ENCODE measurements around the gene GNAI2.

Gene GNAI2

GRCh38 chr3:50241713-50242380 lies 5.8 kb downstream of the GNAI2 start:
- Histone ChIP-seq H3K36me3 (ENCODE audit: insufficient read depth, low read length) (peaks cover 9% of the 10 kb centered on the region; the same call in 1 of the 2 replicates), H2AFZ (ENCODE audit: low read length) (no peak overlapping the region), H3K27me3 (ENCODE audit: insufficient read depth, low read length, poor library complexity, severe bottlenecking) (no peaks in the 10 kb centered on the region), H3K9me2 (replicated peaks; ENCODE audit: low read depth, low read length) (no peaks in the 10 kb centered on the region), H3K9ac (ENCODE audit: low read depth, low read length, poor library complexity, severe bottlenecking) (peak overlapping the region; percentile 56), H3K79me2 (ENCODE audit: insufficient read depth, low read length) (peaks cover 96% of the 10 kb centered on the region), H3K9me3 (ENCODE audit: insufficient read depth, low read depth, low read length) (no peaks in the 10 kb centered on the region), H3F3A (ENCODE audit: low read depth) (peaks cover 3% of the 10 kb centered on the region; the same call in 1 of the 2 replicates), H3K4me2 (ENCODE audit: low read depth, low read length, poor library complexity, severe bottlenecking) (peak overlapping the region; percentile 99), H3K4me3 (ENCODE audit: low read length, poor library complexity, severe bottlenecking) (peak overlapping the region; percentile 51), H3K4me1 (ENCODE audit: insufficient read depth, low read length, poor library complexity, severe bottlenecking) (peaks cover 60% of the 10 kb centered on the region), H4K20me1 (ENCODE audit: insufficient read depth, low read length, poor library complexity, severe bottlenecking) (peaks cover 89% of the 10 kb centered on the region)
- TF ChIP-seq, protein P1, sequence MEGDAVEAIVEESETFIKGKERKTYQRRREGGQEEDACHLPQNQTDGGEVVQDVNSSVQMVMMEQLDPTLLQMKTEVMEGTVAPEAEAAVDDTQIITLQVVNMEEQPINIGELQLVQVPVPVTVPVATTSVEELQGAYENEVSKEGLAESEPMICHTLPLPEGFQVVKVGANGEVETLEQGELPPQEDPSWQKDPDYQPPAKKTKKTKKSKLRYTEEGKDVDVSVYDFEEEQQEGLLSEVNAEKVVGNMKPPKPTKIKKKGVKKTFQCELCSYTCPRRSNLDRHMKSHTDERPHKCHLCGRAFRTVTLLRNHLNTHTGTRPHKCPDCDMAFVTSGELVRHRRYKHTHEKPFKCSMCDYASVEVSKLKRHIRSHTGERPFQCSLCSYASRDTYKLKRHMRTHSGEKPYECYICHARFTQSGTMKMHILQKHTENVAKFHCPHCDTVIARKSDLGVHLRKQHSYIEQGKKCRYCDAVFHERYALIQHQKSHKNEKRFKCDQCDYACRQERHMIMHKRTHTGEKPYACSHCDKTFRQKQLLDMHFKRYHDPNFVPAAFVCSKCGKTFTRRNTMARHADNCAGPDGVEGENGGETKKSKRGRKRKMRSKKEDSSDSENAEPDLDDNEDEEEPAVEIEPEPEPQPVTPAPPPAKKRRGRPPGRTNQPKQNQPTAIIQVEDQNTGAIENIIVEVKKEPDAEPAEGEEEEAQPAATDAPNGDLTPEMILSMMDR (conservative IDR thresholded peaks at IDR 0.05; ENCODE audit: low read length), result no peak
- no peak for TF ChIP-seq EZH2phosphoT487 (IDR thresholded peaks at IDR 0.05; ENCODE audit: borderline replicate concordance)

DNA sequence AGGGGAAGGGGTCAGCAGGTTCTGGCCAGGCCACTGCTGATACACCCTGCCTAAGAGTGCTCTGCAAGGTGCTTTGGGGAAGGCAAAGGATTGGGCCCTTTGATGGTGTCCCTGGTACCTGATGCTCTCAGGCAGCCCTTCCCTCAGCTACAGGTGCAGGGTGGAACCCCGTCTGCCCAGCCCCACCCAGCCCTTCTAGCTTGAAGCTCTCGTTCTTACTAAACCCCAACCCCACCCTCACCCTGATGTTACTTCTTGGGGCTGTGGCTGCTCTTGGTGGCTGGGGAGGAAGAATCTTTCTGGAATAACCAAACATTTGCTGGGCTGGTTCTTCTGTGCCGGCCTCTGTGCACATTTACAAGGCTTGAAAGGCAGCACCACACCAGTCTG lies 6.4 kb downstream of the GNAI2 start:
- Histone ChIP-seq H3K9me3 (ENCODE audit: insufficient read depth, low read depth, low read length) (no peaks in the 10 kb centered on the region), H3K27me3 (ENCODE audit: insufficient read depth, low read length, poor library complexity, severe bottlenecking) (no peaks in the 10 kb centered on the region), H3K36me3 (ENCODE audit: insufficient read depth, low read length) (peaks cover 12% of the 10 kb centered on the region; the same call in 1 of the 2 replicates), H3K9ac (ENCODE audit: low read depth, low read length, poor library complexity, severe bottlenecking) (peak overlapping the region; percentile 56), H2AFZ (ENCODE audit: low read length) (no peak overlapping the region), H3K79me2 (ENCODE audit: insufficient read depth, low read length) (peaks cover 96% of the 10 kb centered on the region), H3K4me1 (ENCODE audit: insufficient read depth, low read length, poor library complexity, severe bottlenecking) (peaks cover 62% of the 10 kb centered on the region), H3F3A (ENCODE audit: low read depth) (peaks cover 3% of the 10 kb centered on the region; the same call in 1 of the 2 replicates), H3K4me2 (ENCODE audit: low read depth, low read length, poor library complexity, severe bottlenecking) (peak overlapping the region; percentile 99), H4K20me1 (ENCODE audit: insufficient read depth, low read length, poor library complexity, severe bottlenecking) (peaks cover 90% of the 10 kb centered on the region), H3K9me2 (replicated peaks; ENCODE audit: low read depth, low read length) (no peaks in the 10 kb centered on the region), H3K4me3 (ENCODE audit: low read length, poor library complexity, severe bottlenecking) (peak overlapping the region; percentile 51)
- TF ChIP-seq EZH2phosphoT487 (IDR thresholded peaks at IDR 0.05; ENCODE audit: borderline replicate concordance), result no peak
- TF ChIP-seq, protein P1 (conservative IDR thresholded peaks at IDR 0.05; ENCODE audit: low read length), result no peak

DNA sequence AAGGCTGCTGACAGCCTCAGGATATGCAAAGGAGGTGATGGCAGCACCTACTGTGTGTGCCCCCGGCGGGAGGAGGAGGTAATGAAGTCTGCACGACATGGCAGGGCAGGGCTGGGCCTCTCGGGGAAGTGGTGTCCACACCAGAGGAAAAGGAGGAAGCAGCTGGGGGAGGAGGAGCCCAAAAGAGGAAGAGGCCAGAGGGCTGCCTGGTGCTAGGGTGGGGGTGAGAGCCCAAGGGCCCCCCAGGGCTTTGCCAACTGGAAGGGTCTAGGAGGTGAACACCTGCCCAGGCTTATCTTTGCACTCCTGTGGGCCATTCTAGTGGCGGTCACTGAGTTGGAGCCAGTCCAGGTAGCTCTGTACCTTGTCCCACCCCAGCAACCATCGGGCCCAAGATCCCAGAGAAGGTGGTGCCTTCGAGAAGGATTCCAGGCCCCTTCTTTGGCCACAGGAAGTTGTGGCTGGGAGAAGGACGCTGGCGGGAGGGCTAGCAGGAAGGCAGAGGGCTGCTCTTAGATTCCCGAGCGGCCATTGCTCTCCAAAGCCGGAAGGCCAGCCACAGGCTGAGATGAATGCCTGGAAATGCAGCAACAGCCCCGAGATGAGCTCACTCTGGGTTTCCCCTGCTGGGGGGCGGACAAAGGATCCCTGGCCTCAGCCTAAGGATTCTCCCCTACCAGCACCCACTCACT lies 7.0 kb downstream of the GNAI2 start:
- peak overlapping the region; percentile 56 for H3K9ac ChIP-seq (ENCODE audit: low read depth, low read length, poor library complexity, severe bottlenecking)
- H2AFZ ChIP-seq (ENCODE audit: low read length), result no peak overlapping the region
- H3K4me1 ChIP-seq (ENCODE audit: insufficient read depth, low read length, poor library complexity, severe bottlenecking), result peaks cover 62% of the 10 kb centered on the region
- peaks cover 96% of the 10 kb centered on the region for H3K79me2 ChIP-seq (ENCODE audit: insufficient read depth, low read length)
- H3K9me3 ChIP-seq (ENCODE audit: insufficient read depth, low read depth, low read length), result no peaks in the 10 kb centered on the region
- no peaks in the 10 kb centered on the region for H3K27me3 ChIP-seq (ENCODE audit: insufficient read depth, low read length, poor library complexity, severe bottlenecking)
- H3K4me2 ChIP-seq (ENCODE audit: low read depth, low read length, poor library complexity, severe bottlenecking), result peak overlapping the region; percentile 99
- H3K9me2 ChIP-seq (replicated peaks; ENCODE audit: low read depth, low read length), result no peaks in the 10 kb centered on the region
- peaks cover 3% of the 10 kb centered on the region; the same call in 1 of the 2 replicates for H3F3A ChIP-seq (ENCODE audit: low read depth)
- TF ChIP-seq EZH2phosphoT487 (IDR thresholded peaks at IDR 0.05; ENCODE audit: borderline replicate concordance), result no peak
- TF ChIP-seq, protein P1 (conservative IDR thresholded peaks at IDR 0.05; ENCODE audit: low read length), result no peak
- peaks cover 95% of the 10 kb centered on the region for H4K20me1 ChIP-seq (ENCODE audit: insufficient read depth, low read length, poor library complexity, severe bottlenecking)
- H3K4me3 ChIP-seq (ENCODE audit: low read length, poor library complexity, severe bottlenecking), result peak overlapping the region; percentile 51
- peaks cover 16% of the 10 kb centered on the region; the same call in 1 of the 2 replicates for H3K36me3 ChIP-seq (ENCODE audit: insufficient read depth, low read length)
